Thoracic aorta (tissue), 2 donors: ENCODE measurements around the gene XYLT2. TPM values are rescaled to one million over a fixed set of nuclear protein-coding genes. Genes with fewer than 3 reads are reported as not detected.
A peak's percentile ranks its signal among the peaks of the same experiment; 100 is the strongest.

Experiments
- ATAC-seq: fragments of 150-250 bp; one replicate; pipeline ENCODE4 v1.8.0; 2017; ENCODE audit warnings: low read depth; ENCODE audit not compliant: insufficient number of reproducible peaks, low FRiP score
- DNase-seq: peaks from one replicate; pipeline ENCODE4 v3.0.0-alpha.2; 2020; ENCODE audit warnings: low spot score
- H3K27ac ChIP-seq, 2 donors: fragments of 200-600 bp; sonication (generic); 1 replicate in 1 of 2; 2 replicates in 1 of 2; pipeline ENCODE4 v1.5.1; 2016; ENCODE audit warnings: mild to moderate bottlenecking in 2 of 2, moderate library complexity in 2 of 2
- H3K27me3 ChIP-seq: fragments of 200-600 bp; sonication (generic); replicated peaks from 2 replicates; pipeline ENCODE4 v1.6.0; 2016; ENCODE audit warnings: mild to moderate bottlenecking; ENCODE audit not compliant: insufficient read depth
- H3K36me3 ChIP-seq: fragments of 200-600 bp; sonication (generic); one replicate; pipeline ENCODE4 v1.5.1; 2016
- H3K4me1 ChIP-seq, 2 donors: fragments of 200-600 bp; sonication (generic); 1 replicate in 1 of 2; 2 replicates in 1 of 2; pipeline versions ENCODE4 v1.5.1 to v1.6.0; 2016; ENCODE audit warnings: low read depth in 2 of 2, mild to moderate bottlenecking in 1 of 2; ENCODE audit not compliant: control insufficient read depth in 1 of 2
- H3K4me3 ChIP-seq: fragments of 200-600 bp; sonication (generic); 2 replicates; pipeline ENCODE4 v1.5.1; 2016; ENCODE audit warnings: mild to moderate bottlenecking
- H3K9me3 ChIP-seq: fragments of 200-600 bp; sonication (generic); 2 replicates; pipeline ENCODE4 v1.5.1; 2016
- CTCF ChIP-seq: fragments of 200-600 bp; sonication (generic); IDR thresholded peaks from one replicate; pipeline ENCODE4 v1.5.1; 2019; ENCODE audit warnings: antibody characterized with exemption
- total RNA-seq, 2 donors: library from RNA; depleted of rRNA; stranded (reverse); fragments of >200 nt; gene quantifications; one replicate each; pipeline versions ENCODE4 v1.1.0 to v1.2.3, GENCODE V29; 2016

Gene XYLT2
- total RNA-seq, 2 donors from 2014 or later = 17.6 to 26.4 TPM

DNA sequence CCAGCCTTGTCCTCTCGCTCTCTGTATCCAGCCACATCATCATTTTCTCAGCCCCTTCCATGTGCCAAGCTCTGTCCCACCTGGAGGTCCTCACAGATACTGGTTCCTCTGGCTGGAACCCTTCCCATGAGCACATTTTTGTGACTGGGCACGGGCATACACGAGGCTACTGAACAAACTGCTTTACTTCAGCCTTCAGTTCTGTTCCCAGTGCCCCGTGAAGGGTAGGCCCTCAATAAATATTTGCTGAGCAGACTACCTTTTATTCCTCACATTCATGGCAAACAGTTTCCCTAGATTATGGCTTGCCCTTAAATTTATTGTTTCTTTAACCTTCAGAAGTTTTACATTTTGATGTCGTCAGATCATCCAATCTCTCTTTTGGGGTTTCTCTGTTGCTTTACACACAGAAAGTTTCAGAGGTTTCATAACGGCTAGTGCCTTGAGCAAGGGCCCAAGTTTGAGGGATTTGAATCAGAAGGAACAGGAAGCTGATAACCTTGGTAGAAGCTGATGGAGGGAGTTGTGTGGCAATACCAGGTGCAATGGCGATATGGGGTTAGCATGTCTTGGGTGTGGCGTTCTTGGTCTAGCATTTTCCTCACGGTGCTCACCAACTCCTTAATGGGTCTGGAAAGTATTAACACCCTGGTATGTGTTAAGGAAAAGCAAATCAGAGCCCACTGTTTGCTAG, 43.9 kb upstream of the XYLT2 start:
- no peaks in the 10 kb centered on the region for H3K9me3 ChIP-seq
- no peak overlapping the region for H3K4me3 ChIP-seq
- no peak for ATAC-seq
- no peak for DNase-seq
- TF ChIP-seq CTCF = no peak
- H3K27me3 ChIP-seq = no peaks in the 10 kb centered on the region
- peaks cover 11 to 17% of the 10 kb centered on the region in 2 donors for H3K4me1 ChIP-seq
- no peak overlapping the region for H3K27ac ChIP-seq
- no peaks in the 10 kb centered on the region for H3K36me3 ChIP-seq

DNA sequence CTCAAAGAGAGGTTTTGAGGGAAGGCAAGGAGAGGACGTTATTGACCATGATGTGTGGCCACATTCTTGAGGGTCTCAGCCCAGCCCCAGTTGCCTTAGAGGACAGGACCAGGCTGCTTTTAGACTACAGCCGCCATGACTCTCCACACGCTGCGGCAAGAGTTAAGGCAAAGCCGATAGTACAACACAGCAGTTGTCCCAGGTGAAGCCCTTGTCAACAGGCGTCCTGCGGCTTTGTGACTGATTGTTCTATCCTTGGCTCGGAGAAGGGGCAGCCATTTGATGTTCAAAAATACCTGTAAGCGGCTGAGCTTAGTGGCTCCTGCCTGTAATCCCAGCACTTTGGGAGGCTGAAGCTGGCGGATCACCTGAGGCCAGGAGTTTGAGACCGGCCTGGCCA, 42.9 kb upstream of the XYLT2 start:
- ATAC-seq (no peak), DNase-seq (no peak)
- H3K4me1 ChIP-seq = peaks cover 11 to 17% of the 10 kb centered on the region in 2 donors
- H3K27me3 ChIP-seq = no peaks in the 10 kb centered on the region
- H3K36me3 ChIP-seq = no peaks in the 10 kb centered on the region
- no peaks in the 10 kb centered on the region for H3K9me3 ChIP-seq
- H3K4me3 ChIP-seq = no peak overlapping the region
- no peak for TF ChIP-seq CTCF
- no peak overlapping the region for H3K27ac ChIP-seq

- ATAC-seq (no peak), DNase-seq (no peak)
These were observed 42.3 kb upstream of the XYLT2 start for GRCh38 chr17:50303596-50303995.

GRCh38 chr17:50304781-50305404, 41.0 kb upstream of the XYLT2 start:
- H3K36me3 ChIP-seq = no peaks in the 10 kb centered on the region
- H3K27ac ChIP-seq = no peak overlapping the region
- H3K27me3 ChIP-seq = no peaks in the 10 kb centered on the region
- H3K9me3 ChIP-seq = no peaks in the 10 kb centered on the region
- no peak for TF ChIP-seq CTCF
- peak overlapping the region; percentile 6 for H3K4me3 ChIP-seq
- DNase-seq (no peak), ATAC-seq (no peak)
- H3K4me1 ChIP-seq = peaks cover 11 to 17% of the 10 kb centered on the region in 2 donors

More at GRCh38 chr17:50303596-50303995, 42.3 kb upstream of the XYLT2 start:
- H3K27ac ChIP-seq = no peak overlapping the region
- H3K4me1 ChIP-seq = peaks cover 11 to 17% of the 10 kb centered on the region in 2 donors
- no peaks in the 10 kb centered on the region for H3K36me3 ChIP-seq
- no peak for TF ChIP-seq CTCF
- no peaks in the 10 kb centered on the region for H3K9me3 ChIP-seq
- no peaks in the 10 kb centered on the region for H3K27me3 ChIP-seq
- no peak overlapping the region for H3K4me3 ChIP-seq

DNA sequence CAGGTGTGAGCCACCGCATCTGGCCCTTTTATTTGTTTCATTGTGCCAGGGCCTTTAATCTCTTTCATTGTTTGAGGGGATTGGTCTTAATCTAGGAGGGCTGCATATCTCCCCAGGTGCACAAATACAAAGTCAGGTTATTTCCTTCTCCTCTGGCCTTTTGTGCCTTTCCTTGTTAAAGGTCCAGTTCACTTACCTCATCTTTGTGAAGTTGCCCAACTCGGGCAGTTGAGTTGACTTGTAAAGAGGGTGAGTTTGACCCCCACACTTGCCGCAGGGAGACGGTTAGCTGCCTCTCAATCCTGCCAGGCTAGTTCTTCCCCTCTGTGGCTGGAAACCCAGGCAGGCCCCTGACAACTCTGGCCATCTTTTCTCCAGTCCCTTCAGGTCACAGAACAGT, 38.3 kb upstream of the XYLT2 start:
- no peak overlapping the region for H3K27ac ChIP-seq
- TF ChIP-seq CTCF = no peak
- no peaks in the 10 kb centered on the region for H3K9me3 ChIP-seq
- no peak overlapping the region for H3K4me3 ChIP-seq
- H3K4me1 ChIP-seq = peaks cover 11 to 17% of the 10 kb centered on the region in 2 donors
- H3K36me3 ChIP-seq = no peaks in the 10 kb centered on the region
- ATAC-seq (no peak), DNase-seq (no peak)
- H3K27me3 ChIP-seq = no peaks in the 10 kb centered on the region
